Measurements from ENCODE around the gene C4BPB. TPM values are rescaled to one million over a fixed set of nuclear protein-coding genes. Genes with fewer than 3 reads are reported as not detected.

The C4BPB gene
- total RNA-seq, 2 donors from 2014 or later = not detected

DNA sequence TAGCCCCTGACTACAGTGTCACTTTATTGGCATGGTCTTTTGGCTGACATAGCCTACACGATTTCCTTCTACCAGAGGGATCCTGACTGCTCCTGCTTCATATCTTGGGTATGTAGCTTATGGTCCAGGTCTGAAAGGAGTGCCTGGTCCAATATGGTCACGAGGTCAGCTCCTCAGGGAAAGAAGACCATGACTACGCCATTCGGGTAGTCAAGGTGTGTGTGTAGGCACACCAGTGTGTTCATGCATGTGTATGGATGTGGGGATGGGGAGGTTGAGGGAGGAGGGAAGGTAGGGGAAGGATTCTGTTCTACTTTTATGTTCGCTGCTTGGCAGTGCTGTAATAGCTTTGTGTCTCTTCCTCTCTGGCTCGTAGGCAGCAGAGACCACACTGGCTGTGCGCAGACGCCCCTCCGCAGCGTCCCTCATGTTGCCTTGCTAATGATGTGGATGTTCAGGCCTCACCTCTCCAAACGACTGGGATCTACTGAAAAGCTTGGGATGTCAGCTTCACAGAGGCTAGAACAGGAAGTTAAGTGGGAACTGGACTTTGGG lies 10.0 kb upstream of the C4BPB start:
- Histone ChIP-seq H3K4me1 (ENCODE audit: control insufficient read depth, insufficient read depth, low read length) (peaks cover 8% of the 10 kb centered on the region), H3K9me3 (ENCODE audit: control insufficient read depth, low read length) (no peaks in the 10 kb centered on the region), H3K27me3 (ENCODE audit: control insufficient read depth, insufficient read depth, low read length, poor library complexity, severe bottlenecking) (no peaks in the 10 kb centered on the region), H3K36me3 (ENCODE audit: control insufficient read depth, insufficient read depth, low read length) (no peaks in the 10 kb centered on the region), H3K27ac (ENCODE audit: low read depth, low read length) (no peak overlapping the region), H3K9ac (ENCODE audit: extremely low read depth, low read length, poor library complexity, severe bottlenecking) (no peak overlapping the region), H3K4me3 (ENCODE audit: low read length) (no peak overlapping the region)
- H3K27ac Mint-ChIP-seq = no peak overlapping the region
- H3K27me3 Mint-ChIP-seq (ENCODE audit: insufficient read depth) = no peaks in the 10 kb centered on the region
- H3K4me3 Mint-ChIP-seq = no peak overlapping the region
- H3K36me3 Mint-ChIP-seq (ENCODE audit: low read depth) = no peaks in the 10 kb centered on the region
- no peaks in the 10 kb centered on the region for H3K9me3 Mint-ChIP-seq
- WGBS, 2 experiments (ENCODE audit: insufficient coverage in 1 of 2, insufficient read length in 1 of 2) = 74 to 88% methylated on average over 5 to 11 of the region's 11 CpGs
- DNase-seq = no peak
- peaks cover 10% of the 10 kb centered on the region for H3K4me1 Mint-ChIP-seq
- no peak for TF ChIP-seq CTCF (conservative IDR thresholded peaks at IDR 0.05)

- H3K27me3 ChIP-seq (ENCODE audit: control insufficient read depth, insufficient read depth, low read length, poor library complexity, severe bottlenecking) = no peaks in the 10 kb centered on the region
- WGBS, 2 experiments (ENCODE audit: insufficient coverage in 1 of 2, insufficient read length in 1 of 2) = 88 to 96% methylated on average over 3 to 6 of the region's 6 CpGs
- no peak overlapping the region for H3K9ac ChIP-seq (ENCODE audit: extremely low read depth, low read length, poor library complexity, severe bottlenecking)
- no peak for TF ChIP-seq CTCF (conservative IDR thresholded peaks at IDR 0.05)
- H3K4me1 ChIP-seq (ENCODE audit: control insufficient read depth, insufficient read depth, low read length) = peaks cover 8% of the 10 kb centered on the region
- H3K36me3 ChIP-seq (ENCODE audit: control insufficient read depth, insufficient read depth, low read length) = no peaks in the 10 kb centered on the region
- Mint-ChIP-seq H3K4me3 (no peak overlapping the region), H3K4me1 (peaks cover 17% of the 10 kb centered on the region), H3K27me3 (ENCODE audit: insufficient read depth) (no peaks in the 10 kb centered on the region), H3K27ac (no peak overlapping the region), H3K9me3 (no peaks in the 10 kb centered on the region), H3K36me3 (ENCODE audit: low read depth) (no peaks in the 10 kb centered on the region)
- H3K9me3 ChIP-seq (ENCODE audit: control insufficient read depth, low read length) = no peaks in the 10 kb centered on the region
- H3K27ac ChIP-seq (ENCODE audit: low read depth, low read length) = no peak overlapping the region
- DNase-seq = no peak
- H3K4me3 ChIP-seq (ENCODE audit: low read length) = no peak overlapping the region
Observed at GRCh38 chr1:207079706-207080241, 8.9 kb upstream of the C4BPB start.

- H3K27ac ChIP-seq (ENCODE audit: low read depth, low read length) = no peak overlapping the region
Observed at GRCh38 chr1:207081088-207081487, 7.6 kb upstream of the C4BPB start.

More at GRCh38 chr1:207081088-207081487, 7.6 kb upstream of the C4BPB start:
- DNase-seq = no peak
- Histone ChIP-seq H3K4me3 (ENCODE audit: low read length) (no peak overlapping the region), H3K9ac (ENCODE audit: extremely low read depth, low read length, poor library complexity, severe bottlenecking) (no peak overlapping the region), H3K4me1 (ENCODE audit: control insufficient read depth, insufficient read depth, low read length) (no peaks in the 10 kb centered on the region), H3K9me3 (ENCODE audit: control insufficient read depth, low read length) (no peaks in the 10 kb centered on the region), H3K36me3 (ENCODE audit: control insufficient read depth, insufficient read depth, low read length) (no peaks in the 10 kb centered on the region), H3K27me3 (ENCODE audit: control insufficient read depth, insufficient read depth, low read length, poor library complexity, severe bottlenecking) (no peaks in the 10 kb centered on the region)
- no peak overlapping the region for H3K4me3 Mint-ChIP-seq
- peaks cover 13% of the 10 kb centered on the region for H3K4me1 Mint-ChIP-seq
- WGBS, 2 experiments (ENCODE audit: insufficient coverage in 1 of 2, insufficient read length in 1 of 2) = 96% methylated on average over 2 of the region's 2 CpGs; no CpG with 5 or more reads in 1 of the 2 experiments
- H3K27ac Mint-ChIP-seq = no peak overlapping the region
- H3K27me3 Mint-ChIP-seq (ENCODE audit: insufficient read depth) = no peaks in the 10 kb centered on the region
- no peaks in the 10 kb centered on the region for H3K9me3 Mint-ChIP-seq
- no peaks in the 10 kb centered on the region for H3K36me3 Mint-ChIP-seq (ENCODE audit: low read depth)
- no peak for TF ChIP-seq CTCF (conservative IDR thresholded peaks at IDR 0.05)

Measured in endodermal cell (in vitro differentiated cells).